NOMO-1 (cell line): ENCODE results near the gene FAM177A1.
"Not testable (repeated sequence)": the region's sequence is repeated elsewhere in the genome, so short reads cannot be mapped to it uniquely, and the experiment has no call there.

Experiments
- DNase-seq, 2 experiments: peaks; one replicate each; lab custom pipeline; 2025; ENCODE audit not compliant: unreplicated experiment in 2 of 2; lab: John Stamatoyannopoulos, UW

FAM177A1 gene

GRCh38 chr14:35061113-35061791 is 15.2 kb downstream of the FAM177A1 start:
- not testable (repeated sequence) for DNase-seq

GRCh38 chr14:35065731-35066130 is 19.7 kb downstream of the FAM177A1 start:
- not testable (repeated sequence) for DNase-seq

- no peak for DNase-seq
These were observed 22.4 kb downstream of the FAM177A1 start for GRCh38 chr14:35068238-35069012.

- DNase-seq: no peak
These were observed 26.2 kb downstream of the FAM177A1 start for GRCh38 chr14:35072226-35072625.

GRCh38 chr14:35073486-35073885 is 27.4 kb downstream of the FAM177A1 start:
- no peak for DNase-seq

- DNase-seq: no peak
These were observed 32.0 kb downstream of the FAM177A1 start for GRCh38 chr14:35078082-35078481.

- no peak for DNase-seq
These were observed 33.7 kb downstream of the FAM177A1 start for GRCh38 chr14:35079742-35080141.

GRCh38 chr14:35083530-35084150 is 37.6 kb downstream of the FAM177A1 start:
- no peak for DNase-seq

- DNase-seq: no peak
These were observed 39.4 kb downstream of the FAM177A1 start for GRCh38 chr14:35085441-35085840.

- no peak for DNase-seq
These were observed 42.4 kb downstream of the FAM177A1 start for GRCh38 chr14:35088514-35088913.

GRCh38 chr14:35094645-35095044 is 48.6 kb downstream of the FAM177A1 start:
- DNase-seq: not testable (repeated sequence)

GRCh38 chr14:35107866-35108265 is 61.8 kb downstream of the FAM177A1 start:
- no peak for DNase-seq

GRCh38 chr14:35112641-35113040 is 66.6 kb downstream of the FAM177A1 start:
- DNase-seq: no peak

GRCh38 chr14:35113308-35113950 is 67.4 kb downstream of the FAM177A1 start:
- DNase-seq: no peak

- no peak for DNase-seq
These were observed 68.0 kb downstream of the FAM177A1 start for GRCh38 chr14:35114036-35114435.

GRCh38 chr14:35116242-35116641 is 70.2 kb downstream of the FAM177A1 start:
- no peak for DNase-seq

GRCh38 chr14:35117112-35117511 is 71.0 kb downstream of the FAM177A1 start:
- no peak for DNase-seq

- peak; percentile 43 to 49 for DNase-seq
These were observed 75.2 kb downstream of the FAM177A1 start for GRCh38 chr14:35121026-35121886.

- DNase-seq: peak; percentile 95 to 96
These were observed 76.0 kb downstream of the FAM177A1 start, which contains the start of the genes PPP2R3C and PRORP for GRCh38 chr14:35121887-35122695. PPP2R3C (minus strand) TSS chr14:35121990; CDS start chr14:35121959, 31 bp downstream. PRORP (plus strand) TSS chr14:35122552; CDS start chr14:35123246, 694 bp downstream.
